H1 (cell line): Measurements from ENCODE around the gene OR9A4. TPM values are rescaled to one million over a fixed set of nuclear protein-coding genes. Genes with fewer than 3 reads are reported as not detected.

Source experiments
- CTCF ChIA-PET: fragments of 300-600 bp; sonication (Branson Sonifier 250); formaldehyde crosslinking; loops from one replicate; lab custom pipeline; 2021; ENCODE audit not compliant: partially characterized antibody; lab: Charles Lee
- POLR2A ChIA-PET: fragments of 300-600 bp; sonication (Branson Sonifier 250); formaldehyde crosslinking; loops from one replicate; lab custom pipeline; 2021; ENCODE audit warnings: inconsistent platforms; ENCODE audit not compliant: partially characterized antibody; lab: Charles Lee
- DNase-seq, 2 experiments: peaks; one replicate each; pipeline versions ENCODE4 v3.0.0 to v3.0.0-alpha.2; 2010 to 2022; ENCODE audit warnings: low spot score in 2 of 2, low read depth in 1 of 2, mixed read lengths in 1 of 2
- FAIRE-seq: peaks from 2 replicates; lab custom pipeline; 2011; peaks lifted over from hg19 to GRCh38; lab: Jason Lieb, UNC
- H2AFZ ChIP-seq: 2 replicates; pipeline ENCODE4 v1.8.1; 2012; ENCODE audit warnings: low read length, inconsistent platforms
- H2AK5ac ChIP-seq: 2 replicates; pipeline ENCODE4 v1.6.1; 2013; ENCODE audit warnings: low read depth, low read length
- H2BK120ac ChIP-seq: replicated peaks from 2 replicates; pipeline ENCODE3; 2013; ENCODE audit warnings: low read depth, low read length, inconsistent platforms
- H2BK12ac ChIP-seq: 2 replicates; pipeline ENCODE4 v1.6.1; 2013; ENCODE audit warnings: low read depth, low read length
- H2BK15ac ChIP-seq: 2 replicates; pipeline ENCODE4 v1.6.1; 2013; ENCODE audit warnings: low read length
- H2BK20ac ChIP-seq: 2 replicates; pipeline ENCODE4 v1.6.1; 2013; ENCODE audit warnings: low read length
- H2BK5ac ChIP-seq: 2 replicates; pipeline ENCODE4 v1.6.1; 2013; ENCODE audit warnings: low read depth, low read length
- H3K14ac ChIP-seq: 2 replicates; pipeline ENCODE4 v1.6.1; 2013; ENCODE audit warnings: inconsistent platforms; ENCODE audit not compliant: insufficient read length
- H3K18ac ChIP-seq: 2 replicates; pipeline ENCODE4 v1.6.1; 2013; ENCODE audit warnings: low read length; ENCODE audit errors: extremely low read depth
- H3K23ac ChIP-seq: 2 replicates; pipeline ENCODE4 v1.6.1; 2013; ENCODE audit warnings: inconsistent platforms; ENCODE audit not compliant: insufficient read length
- H3K23me2 ChIP-seq: 2 replicates; pipeline ENCODE4 v1.6.1; 2013; ENCODE audit warnings: low read depth, low read length
- H3K27ac ChIP-seq: 2 replicates; pipeline ENCODE4 v1.6.1; 2011; ENCODE audit warnings: low read depth, low read length, inconsistent platforms
- H3K27me3 ChIP-seq, 4 experiments: replicated peaks in 1 of 4; 1 replicate in 1 of 4; 2 replicates in 3 of 4; pipeline versions ENCODE4 v1.6.1 to v1.8.1; 2011 to 2013; ENCODE audit warnings: low read length in 3 of 4, mild to moderate bottlenecking in 3 of 4, inconsistent platforms in 2 of 4, mixed read lengths in 2 of 4, moderate library complexity in 1 of 4; ENCODE audit not compliant: control insufficient read depth in 3 of 4, insufficient read depth in 3 of 4; ENCODE audit errors: extremely low read depth in 1 of 4
- H3K36me3 ChIP-seq, 4 experiments: 2 replicates each; pipeline versions ENCODE4 v1.6.1 to v1.8.1; 2011 to 2013; ENCODE audit warnings: mild to moderate bottlenecking in 4 of 4, low read length in 3 of 4, moderate library complexity in 2 of 4, control low read depth in 1 of 4, inconsistent platforms in 1 of 4; ENCODE audit not compliant: insufficient read depth in 4 of 4, control insufficient read depth in 2 of 4
- H3K4ac ChIP-seq: replicated peaks from 2 replicates; pipeline ENCODE3; 2013; ENCODE audit warnings: low read length, low read depth, mixed read lengths, inconsistent platforms; ENCODE audit not compliant: insufficient read length
- H3K4me1 ChIP-seq, 4 experiments: replicated peaks in 1 of 4; 1 replicate in 1 of 4; 2 replicates in 3 of 4; pipeline versions ENCODE4 v1.6.1 to v1.8.1; 2011 to 2013; ENCODE audit warnings: low read length in 3 of 4, inconsistent platforms in 2 of 4, mixed read lengths in 1 of 4; ENCODE audit not compliant: insufficient read depth in 4 of 4, control insufficient read depth in 3 of 4
- H3K4me2 ChIP-seq, 2 experiments: 2 replicates each; pipeline versions ENCODE4 v1.6.1 to v1.8.1; 2011 to 2013; ENCODE audit warnings: low read depth in 2 of 2, low read length in 2 of 2, control low read depth in 1 of 2, inconsistent platforms in 1 of 2, mild to moderate bottlenecking in 1 of 2; ENCODE audit not compliant: insufficient read depth in 1 of 2
- H3K4me3 ChIP-seq, 4 experiments: fragments of 200-600, 300-600 bp in 1 of 4; sonication (generic), shearing (Covaris generic), sonication (Bioruptor Twin) in 1 of 4; 2 replicates each; pipeline versions ENCODE4 v1.5.1 to v1.8.1; 2011 to 2016; ENCODE audit warnings: low read length in 4 of 4, low read depth in 3 of 4, control low read depth in 2 of 4, inconsistent platforms in 2 of 4, mild to moderate bottlenecking in 2 of 4, mixed read lengths in 1 of 4, moderate library complexity in 1 of 4; ENCODE audit not compliant: insufficient read depth in 2 of 4; ENCODE audit errors: extremely low read depth in 1 of 4
- H3K56ac ChIP-seq: replicated peaks from 2 replicates; pipeline ENCODE3; 2013; ENCODE audit warnings: low read depth, mild to moderate bottlenecking, mixed read lengths, low read length, inconsistent platforms; ENCODE audit not compliant: insufficient read length
- H3K79me1 ChIP-seq: 2 replicates; pipeline ENCODE4 v1.6.1; 2013; ENCODE audit warnings: low read depth, low read length, control low read depth
- H3K79me2 ChIP-seq, 2 experiments: 2 replicates each; pipeline versions ENCODE4 v1.6.1 to v1.8.1; 2012 to 2013; ENCODE audit warnings: low read length in 2 of 2, mild to moderate bottlenecking in 2 of 2, inconsistent platforms in 1 of 2; ENCODE audit not compliant: insufficient read depth in 2 of 2, control insufficient read depth in 1 of 2
- H3K9ac ChIP-seq, 4 experiments: replicated peaks in 1 of 4; 1 replicate in 1 of 4; 2 replicates in 3 of 4; pipeline versions ENCODE4 v1.6.1 to v1.8.1; 2011 to 2013; ENCODE audit warnings: low read depth in 3 of 4, low read length in 3 of 4, control low read depth in 2 of 4, mild to moderate bottlenecking in 2 of 4, moderate library complexity in 2 of 4, inconsistent platforms in 1 of 4; ENCODE audit errors: extremely low read depth in 1 of 4
- H3K9me3 ChIP-seq, 2 experiments: 2 replicates each; pipeline versions ENCODE4 v1.6.1 to v1.8.1; 2012 to 2013; ENCODE audit warnings: mild to moderate bottlenecking in 2 of 2, moderate library complexity in 2 of 2, control low read depth in 1 of 2, inconsistent platforms in 1 of 2, low read depth in 1 of 2, low read length in 1 of 2, mixed read lengths in 1 of 2; ENCODE audit not compliant: insufficient read depth in 2 of 2
- H4K20me1 ChIP-seq, 2 experiments: replicated peaks in 1 of 2; 2 replicates each; pipeline versions ENCODE3 to v1.8.1; 2011 to 2013; ENCODE audit warnings: inconsistent platforms in 2 of 2, low read length in 2 of 2, mild to moderate bottlenecking in 1 of 2; ENCODE audit not compliant: insufficient read depth in 2 of 2, control insufficient read depth in 1 of 2
- H4K5ac ChIP-seq: 2 replicates; pipeline ENCODE4 v1.6.1; 2013; ENCODE audit warnings: low read length, low read depth, mixed read lengths, inconsistent platforms; ENCODE audit not compliant: insufficient read length
- H4K8ac ChIP-seq: 2 replicates; pipeline ENCODE4 v1.8.0; 2013; ENCODE audit warnings: mild to moderate bottlenecking, moderate library complexity, low read length, inconsistent platforms; ENCODE audit not compliant: insufficient read depth; ENCODE audit errors: extremely low read depth
- H4K91ac ChIP-seq: replicated peaks from 2 replicates; pipeline ENCODE3; 2013; ENCODE audit warnings: low read length, mixed read lengths, inconsistent platforms; ENCODE audit not compliant: insufficient read length
- CEBPB ChIP-seq: IDR thresholded peaks from 2 replicates; pipeline ENCODE4 v1.6.1; 2012; ENCODE audit warnings: low read depth, low read length
- EGR1 ChIP-seq: IDR thresholded peaks from 2 replicates; pipeline ENCODE4 v1.6.1; 2011; ENCODE audit warnings: low read depth, low read length, borderline replicate concordance
- EP300 ChIP-seq, 2 experiments: IDR thresholded peaks; 1 replicate in 1 of 2; 2 replicates in 1 of 2; pipeline ENCODE4 v1.6.1; 2011 to 2012; ENCODE audit warnings: low read depth in 2 of 2, low read length in 2 of 2, mild to moderate bottlenecking in 2 of 2, borderline replicate concordance in 1 of 2, inconsistent platforms in 1 of 2, moderate library complexity in 1 of 2
- GABPA ChIP-seq: IDR thresholded peaks from 2 replicates; pipeline ENCODE4 v1.6.1; 2011; ENCODE audit warnings: mild to moderate bottlenecking, low read length, moderate library complexity, borderline replicate concordance; ENCODE audit not compliant: insufficient read depth
- KDM5A ChIP-seq: fragments of 200-600 bp; IDR thresholded peaks from 2 replicates; pipeline ENCODE4 v1.7.1; 2012; ENCODE audit warnings: mild to moderate bottlenecking, low read length, inconsistent platforms, mixed read lengths
- NRF1 ChIP-seq: IDR thresholded peaks from 2 replicates; pipeline ENCODE4 v1.6.1; 2011; ENCODE audit warnings: mild to moderate bottlenecking, low read depth, low read length, improper control_type of control experiment
- SP1 ChIP-seq: IDR thresholded peaks from 2 replicates; pipeline ENCODE4 v1.6.1; 2011; ENCODE audit warnings: low read depth, low read length
- TAF1 ChIP-seq: IDR thresholded peaks from 2 replicates; pipeline ENCODE4 v1.6.1; 2011; ENCODE audit warnings: mild to moderate bottlenecking, low read depth, low read length
- TCF12 ChIP-seq: IDR thresholded peaks from 2 replicates; pipeline ENCODE4 v1.6.1; 2011; ENCODE audit warnings: low read depth, mild to moderate bottlenecking, low read length
- TEAD4 ChIP-seq: IDR thresholded peaks from 2 replicates; pipeline ENCODE4 v1.6.1; 2012; ENCODE audit warnings: low read depth, low read length, inconsistent platforms, mixed read lengths
- WGBS, 2 experiments: shearing (Covaris generic) in 1 of 2; methylation state at CpG; one replicate each; pipeline versions ENCODE4 v1.1.6 to v1.1.7; 2013 to 2015; ENCODE audit warnings: low lambda C conversion rate in 2 of 2, mixed read lengths in 2 of 2, inconsistent platforms in 1 of 2, low coverage in 1 of 2, missing lambda C conversion rate in 1 of 2; ENCODE audit not compliant: insufficient replicate concordance in 2 of 2, insufficient coverage in 1 of 2, insufficient read length in 1 of 2; ENCODE audit errors: extremely low coverage in 1 of 2, missing lambda C conversion rate in 1 of 2; 5-methylcytosine and 5-hydroxymethylcytosine counted together
- polyA plus RNA-seq, 7 experiments: library from polyadenylated mRNA; depleted of rRNA in 3 of 7; stranded (reverse) in 5 of 7; unstranded in 2 of 7; fragments of >200 nt in 5 of 7; fragments of 200-250 nt in 2 of 7; gene quantifications; 1 replicate in 5 of 7; 2 replicates in 1 of 7; 4 replicates in 1 of 7; pipeline versions ENCODE4 v1.2.1 to v1.2.3, GENCODE V29; 2011 to 2013; ENCODE audit warnings: missing spikeins in 2 of 7, mixed read lengths in 2 of 7
- total RNA-seq: library from RNA; stranded (reverse); fragmentation: NEBNext Ultra II Directional; extraction: Animal tissue kit (Norgen Biotek cat#: 25700); gene quantifications from 2 replicates; pipeline ENCODE4 v1.2.1, GENCODE V29; 2021

Gene OR9A4
- total and polyA plus RNA-seq, 2 of the 8 experiments (the other 6 are each of a cell fraction or from before 2014, with no cell fraction given): not detected

- Histone ChIP-seq H4K8ac (no peak overlapping the region), H3K56ac (no peak overlapping the region), H3K4me3 (no peak overlapping the region), H2AK5ac (no peak overlapping the region), H3K4me2 (no peak overlapping the region), H4K91ac (no peak overlapping the region), H4K5ac (no peak overlapping the region), H3K23me2 (no peaks in the 10 kb centered on the region), H2BK5ac (no peak overlapping the region), H3K23ac (no peak overlapping the region), H3K4ac (no peak overlapping the region), H3K27ac (no peak overlapping the region), H3K79me1 (no peaks in the 10 kb centered on the region), H3K18ac (no peak overlapping the region), H3K9me3 (no peaks in the 10 kb centered on the region), H3K27me3 (no peaks in the 10 kb centered on the region), H3K9ac (no peak overlapping the region), H4K20me1 (no peaks in the 10 kb centered on the region), H3K14ac (no peak overlapping the region), H2AFZ (no peak overlapping the region), H2BK12ac (no peak overlapping the region), H2BK20ac (no peak overlapping the region), H3K4me1 (peaks cover 0 to 6% (median 2%) of the 10 kb centered on the region in 4 experiments; a peak in 3 of 7 replicates), H2BK15ac (no peak overlapping the region), H3K36me3 (no peaks in the 10 kb centered on the region), H3K79me2 (no peaks in the 10 kb centered on the region), H2BK120ac (no peak overlapping the region)
- 88% methylated on average over 1 of the region's 1 CpG; no CpG with 5 or more reads in 1 of the 2 experiments for WGBS, 2 experiments
- no peak for TF ChIP-seq NRF1
- no peak for TF ChIP-seq TEAD4
- TF ChIP-seq KDM5A: no peak
- no peak for TF ChIP-seq EGR1
- TF ChIP-seq EP300 (IDR thresholded peaks at IDR 0.05; ENCODE audit: borderline replicate concordance in 1 of 2, low read depth in 2 of 2, low read length in 2 of 2): no peak
- TF ChIP-seq TCF12: no peak
- no peak for TF ChIP-seq TAF1
- no peak for TF ChIP-seq CEBPB
- TF ChIP-seq GABPA: no peak
- TF ChIP-seq SP1: no peak
- no peak for FAIRE-seq
- POLR2A ChIA-PET: no interaction called here
- CTCF ChIA-PET: interaction anchor here (0.7 kb wide), 1 partner anchor 74 kb away, joined by 3 read pairs; no protein-coding TSS in a partner anchor
- DNase-seq: no peak
Measured at GRCh38 chr7:141950806-141951205, 34.6 kb downstream of the OR9A4 start.
